ENCODE results near the gene IRAK1BP1. TPM values are rescaled to one million over a fixed set of nuclear protein-coding genes. Genes with fewer than 3 reads are reported as not detected.

Gene IRAK1BP1
- total and polyA plus RNA-seq, 3 donors from 2014 or later: 10.8 to 16.1 (median 16.0) TPM

DNA sequence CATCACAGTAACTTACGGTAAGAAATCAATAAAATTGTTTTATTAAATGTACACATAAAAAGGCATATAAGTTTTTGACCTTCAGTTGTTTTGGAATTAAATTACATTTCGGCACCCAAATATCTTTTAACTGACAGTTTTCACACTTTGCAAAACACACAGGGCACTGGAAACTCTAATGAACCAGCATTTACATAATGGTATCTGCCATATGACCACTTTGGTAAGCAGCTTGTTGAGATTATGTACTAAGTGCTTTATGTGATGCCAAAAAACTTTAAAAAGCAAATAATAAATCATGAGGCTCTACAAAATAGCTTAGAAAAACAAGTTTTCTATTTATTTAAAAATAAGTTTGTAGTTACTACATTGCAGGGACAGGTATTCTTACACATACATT lies 68.2 kb downstream of the IRAK1BP1 start:
- TF ChIP-seq, protein P1, sequence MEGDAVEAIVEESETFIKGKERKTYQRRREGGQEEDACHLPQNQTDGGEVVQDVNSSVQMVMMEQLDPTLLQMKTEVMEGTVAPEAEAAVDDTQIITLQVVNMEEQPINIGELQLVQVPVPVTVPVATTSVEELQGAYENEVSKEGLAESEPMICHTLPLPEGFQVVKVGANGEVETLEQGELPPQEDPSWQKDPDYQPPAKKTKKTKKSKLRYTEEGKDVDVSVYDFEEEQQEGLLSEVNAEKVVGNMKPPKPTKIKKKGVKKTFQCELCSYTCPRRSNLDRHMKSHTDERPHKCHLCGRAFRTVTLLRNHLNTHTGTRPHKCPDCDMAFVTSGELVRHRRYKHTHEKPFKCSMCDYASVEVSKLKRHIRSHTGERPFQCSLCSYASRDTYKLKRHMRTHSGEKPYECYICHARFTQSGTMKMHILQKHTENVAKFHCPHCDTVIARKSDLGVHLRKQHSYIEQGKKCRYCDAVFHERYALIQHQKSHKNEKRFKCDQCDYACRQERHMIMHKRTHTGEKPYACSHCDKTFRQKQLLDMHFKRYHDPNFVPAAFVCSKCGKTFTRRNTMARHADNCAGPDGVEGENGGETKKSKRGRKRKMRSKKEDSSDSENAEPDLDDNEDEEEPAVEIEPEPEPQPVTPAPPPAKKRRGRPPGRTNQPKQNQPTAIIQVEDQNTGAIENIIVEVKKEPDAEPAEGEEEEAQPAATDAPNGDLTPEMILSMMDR (IDR thresholded peaks at IDR 0.05): no peak
- no peak for TF ChIP-seq POLR2A (IDR thresholded peaks at IDR 0.05)
- WGBS, 2 donors: 75 to 90% methylated on average over 2 of the region's 2 CpGs
- Histone ChIP-seq H3K9me3 (no peaks in the 10 kb centered on the region), H3K4me3 (no peak overlapping the region), H3K4me1 (no peaks in the 10 kb centered on the region), H3K27ac (no peak overlapping the region), H3K27me3 (no peaks in the 10 kb centered on the region), H3K36me3 (ENCODE audit: low read depth, missing control alignments) (no peaks in the 10 kb centered on the region)
- DNase-seq: no peak
- intact Hi-C loops (cut with DNase I; ENCODE audit: low total_unique reads): no loop called here

DNA sequence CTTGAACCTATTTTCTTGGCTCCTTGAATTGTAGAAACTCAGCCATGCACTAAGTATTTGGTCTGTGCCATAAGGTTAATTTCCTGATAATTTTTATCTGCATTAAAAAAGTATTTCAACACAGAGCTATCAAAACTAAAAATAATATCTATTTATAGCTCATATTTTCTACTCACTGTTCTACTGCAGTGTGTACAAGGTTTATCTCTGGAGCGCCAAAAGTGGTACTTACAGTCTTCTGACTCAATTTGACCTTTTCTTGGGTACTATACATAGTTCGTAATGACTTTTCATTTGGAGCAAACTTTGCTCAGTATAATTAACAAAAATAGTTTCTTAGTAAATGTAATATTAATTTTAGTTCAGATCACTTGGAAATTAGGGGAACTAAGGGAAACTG lies 69.2 kb downstream of the IRAK1BP1 start:
- H3K4me3 ChIP-seq: no peak overlapping the region
- H3K27me3 ChIP-seq: no peaks in the 10 kb centered on the region
- H3K27ac ChIP-seq: no peak overlapping the region
- intact Hi-C loops (cut with DNase I; ENCODE audit: low total_unique reads): no loop called here
- no peak for DNase-seq
- H3K4me1 ChIP-seq: no peaks in the 10 kb centered on the region
- 76 to 78% methylated on average over 2 of the region's 2 CpGs for WGBS, 2 donors
- no peaks in the 10 kb centered on the region for H3K9me3 ChIP-seq
- TF ChIP-seq POLR2A (IDR thresholded peaks at IDR 0.05): no peak
- TF ChIP-seq, protein P1 (IDR thresholded peaks at IDR 0.05): no peak
- no peaks in the 10 kb centered on the region for H3K36me3 ChIP-seq (ENCODE audit: low read depth, missing control alignments)

DNA sequence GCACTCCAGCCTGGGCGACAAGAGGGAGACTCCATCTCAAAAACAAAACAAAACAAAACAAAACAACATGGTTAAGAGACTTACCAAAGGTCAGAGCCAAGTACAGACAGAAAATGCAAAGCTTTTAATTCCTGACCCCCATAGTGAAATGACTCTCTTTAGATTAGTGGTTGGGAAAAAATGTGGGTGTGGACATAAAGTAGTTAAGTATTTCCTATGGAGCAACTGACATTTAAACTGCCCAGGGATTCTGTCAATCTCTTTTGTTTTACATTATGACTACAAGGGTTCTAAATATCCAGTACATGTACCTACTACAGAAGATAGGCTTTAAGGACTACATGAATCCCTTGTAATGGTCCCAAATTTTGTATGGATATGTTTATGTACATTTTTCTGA lies 75.1 kb downstream of the IRAK1BP1 start:
- TF ChIP-seq, protein P1 (IDR thresholded peaks at IDR 0.05): no peak
- no peak for TF ChIP-seq POLR2A (IDR thresholded peaks at IDR 0.05)
- Histone ChIP-seq H3K4me3 (no peak overlapping the region), H3K27me3 (no peaks in the 10 kb centered on the region), H3K27ac (no peak overlapping the region), H3K9me3 (no peaks in the 10 kb centered on the region), H3K36me3 (ENCODE audit: low read depth, missing control alignments) (no peaks in the 10 kb centered on the region), H3K4me1 (no peaks in the 10 kb centered on the region)
- intact Hi-C loops (cut with DNase I; ENCODE audit: low total_unique reads): no loop called here
- 92 to 100% methylated on average over 1 of the region's 1 CpG for WGBS, 2 donors
- DNase-seq: no peak

DNA sequence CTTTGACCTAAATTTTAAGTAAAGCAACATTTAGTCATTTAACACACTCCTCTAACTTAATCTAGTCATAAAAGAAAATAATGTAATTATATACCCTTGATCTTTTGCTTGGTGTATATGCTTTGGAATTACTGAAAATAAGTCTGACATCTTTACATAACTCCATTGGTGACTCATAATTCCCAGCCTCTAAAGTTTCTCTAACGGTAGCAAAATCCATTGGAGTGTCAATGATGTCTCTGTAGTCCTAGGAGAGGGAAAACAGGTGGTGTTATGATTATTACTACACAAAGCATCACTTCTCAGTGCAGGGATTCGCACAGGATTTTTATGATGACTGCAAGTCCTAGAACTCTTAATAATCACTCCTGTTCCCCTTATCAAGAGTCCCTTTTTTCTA lies 80.2 kb downstream of the IRAK1BP1 start:
- no peaks in the 10 kb centered on the region for H3K9me3 ChIP-seq
- no peak overlapping the region for H3K4me3 ChIP-seq
- 98% methylated on average over 2 of the region's 2 CpGs for WGBS, 2 donors
- no peaks in the 10 kb centered on the region for H3K27me3 ChIP-seq
- intact Hi-C loops (cut with DNase I; ENCODE audit: low total_unique reads): no loop called here
- no peaks in the 10 kb centered on the region for H3K36me3 ChIP-seq (ENCODE audit: low read depth, missing control alignments)
- TF ChIP-seq, protein P1 (IDR thresholded peaks at IDR 0.05): no peak
- TF ChIP-seq POLR2A (IDR thresholded peaks at IDR 0.05): no peak
- DNase-seq: no peak
- H3K4me1 ChIP-seq: no peaks in the 10 kb centered on the region
- no peak overlapping the region for H3K27ac ChIP-seq

DNA sequence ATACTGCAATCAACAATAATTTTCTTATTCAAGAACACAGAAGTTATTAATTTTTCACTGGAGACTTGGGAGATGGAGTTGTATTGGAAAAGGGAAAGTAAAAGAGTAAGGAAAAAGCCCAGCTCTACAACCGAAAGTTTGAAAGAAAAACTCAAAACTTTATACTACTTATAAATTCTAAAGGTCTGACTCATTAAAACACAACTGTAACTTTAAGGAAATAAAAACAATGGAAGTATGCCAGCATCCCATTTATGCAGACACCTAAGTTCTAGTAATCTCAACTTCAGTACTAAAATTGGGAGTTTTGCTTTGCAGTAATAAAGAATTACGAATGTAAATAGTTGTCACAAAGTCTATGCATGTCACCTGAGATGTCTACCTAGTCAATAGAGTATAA lies 80.6 kb downstream of the IRAK1BP1 start:
- intact Hi-C loops (cut with DNase I; ENCODE audit: low total_unique reads): no loop called here
- Histone ChIP-seq H3K27me3 (no peaks in the 10 kb centered on the region), H3K4me3 (no peak overlapping the region), H3K27ac (no peak overlapping the region), H3K4me1 (no peaks in the 10 kb centered on the region), H3K9me3 (no peaks in the 10 kb centered on the region), H3K36me3 (ENCODE audit: low read depth, missing control alignments) (no peaks in the 10 kb centered on the region)
- TF ChIP-seq, protein P1 (IDR thresholded peaks at IDR 0.05): no peak
- TF ChIP-seq POLR2A (IDR thresholded peaks at IDR 0.05): no peak
- WGBS, 2 donors: 91 to 95% methylated on average over 2 of the region's 2 CpGs
- no peak for DNase-seq

Measured in testis (tissue), 3 donors.